Coronary artery (tissue), 2 donors: ENCODE results near the gene OR6S1.
A peak's percentile ranks its signal among the peaks of the same experiment; 100 is the strongest.

ENCODE experiments used
- DNase-seq: peaks from one replicate; pipeline ENCODE4 v3.0.0-alpha.2; 2017; ENCODE audit warnings: low spot score
- H3K27ac ChIP-seq, 2 donors: fragments of 200-600 bp; sonication (generic); one replicate each; pipeline ENCODE4 v1.5.1; 2016 to 2019
- H3K4me3 ChIP-seq: fragments of 200-600 bp; sonication (generic); 2 replicates; pipeline ENCODE4 v1.5.1; 2016; ENCODE audit warnings: mild to moderate bottlenecking, moderate library complexity
- TF ChIP-seq, protein P1 (sequence below): fragments of 200-600 bp; sonication (generic); IDR thresholded peaks from one replicate; pipeline ENCODE4 v1.5.1; 2019; ENCODE audit warnings: antibody characterized with exemption

Gene OR6S1

GRCh38 chr14:20632831-20633691 lies 8.4 kb downstream of the OR6S1 start:
- TF ChIP-seq, protein P1, sequence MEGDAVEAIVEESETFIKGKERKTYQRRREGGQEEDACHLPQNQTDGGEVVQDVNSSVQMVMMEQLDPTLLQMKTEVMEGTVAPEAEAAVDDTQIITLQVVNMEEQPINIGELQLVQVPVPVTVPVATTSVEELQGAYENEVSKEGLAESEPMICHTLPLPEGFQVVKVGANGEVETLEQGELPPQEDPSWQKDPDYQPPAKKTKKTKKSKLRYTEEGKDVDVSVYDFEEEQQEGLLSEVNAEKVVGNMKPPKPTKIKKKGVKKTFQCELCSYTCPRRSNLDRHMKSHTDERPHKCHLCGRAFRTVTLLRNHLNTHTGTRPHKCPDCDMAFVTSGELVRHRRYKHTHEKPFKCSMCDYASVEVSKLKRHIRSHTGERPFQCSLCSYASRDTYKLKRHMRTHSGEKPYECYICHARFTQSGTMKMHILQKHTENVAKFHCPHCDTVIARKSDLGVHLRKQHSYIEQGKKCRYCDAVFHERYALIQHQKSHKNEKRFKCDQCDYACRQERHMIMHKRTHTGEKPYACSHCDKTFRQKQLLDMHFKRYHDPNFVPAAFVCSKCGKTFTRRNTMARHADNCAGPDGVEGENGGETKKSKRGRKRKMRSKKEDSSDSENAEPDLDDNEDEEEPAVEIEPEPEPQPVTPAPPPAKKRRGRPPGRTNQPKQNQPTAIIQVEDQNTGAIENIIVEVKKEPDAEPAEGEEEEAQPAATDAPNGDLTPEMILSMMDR, result no peak
- H3K4me3 ChIP-seq, result peak overlapping the region; percentile 57
- no peak for DNase-seq
- H3K27ac ChIP-seq, result no peak overlapping the region

DNA sequence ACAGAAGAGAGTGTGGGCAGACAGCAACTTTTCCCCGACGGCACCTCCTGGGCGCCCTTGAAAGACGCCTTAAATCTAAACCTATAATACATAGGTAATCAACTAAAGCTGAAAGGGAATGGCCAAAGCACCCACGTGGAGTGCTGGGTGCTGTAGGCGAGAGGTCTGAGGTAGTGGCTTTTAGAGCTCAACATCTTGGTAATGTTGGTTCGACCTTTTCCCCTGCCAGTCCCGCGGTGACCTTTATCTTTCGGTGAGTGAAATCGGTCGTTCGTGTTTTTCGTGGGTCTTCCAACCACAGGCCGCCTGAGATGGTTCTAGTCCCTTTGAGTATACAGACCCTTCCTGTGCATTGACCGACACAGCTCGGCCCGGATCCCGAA lies 9.1 kb downstream of the OR6S1 start:
- DNase-seq, result no peak
- H3K27ac ChIP-seq, result no peak overlapping the region

DNA sequence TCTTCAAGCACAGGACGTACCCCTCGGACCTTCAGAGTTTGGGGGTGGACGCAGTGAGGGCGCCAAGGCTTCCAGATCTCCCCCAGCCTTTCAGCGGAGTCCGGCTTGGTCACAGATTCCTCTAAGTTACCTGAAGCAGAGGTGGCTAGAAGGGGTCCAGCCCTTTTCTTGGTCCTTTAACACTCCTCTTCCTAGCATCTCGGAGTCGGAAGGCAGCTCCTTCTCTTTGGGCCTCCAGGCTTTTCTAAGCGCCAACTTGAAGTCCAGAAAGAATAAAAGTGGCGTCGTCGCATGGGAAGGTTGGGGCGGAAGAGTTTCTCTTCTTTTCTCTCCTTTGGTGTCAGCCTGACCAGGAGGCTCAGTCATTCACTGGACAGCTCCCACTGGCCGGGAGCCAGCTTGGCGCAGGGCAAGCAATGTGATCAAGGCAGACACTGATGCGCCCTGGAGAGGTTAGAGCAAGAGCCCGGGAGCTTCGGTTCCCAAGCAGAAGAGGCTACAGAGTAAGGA lies 9.6 kb downstream of the OR6S1 start:
- DNase-seq, result no peak
- peak overlapping the region; percentile 57 for H3K4me3 ChIP-seq
- no peak overlapping the region for H3K27ac ChIP-seq
- TF ChIP-seq, protein P1, result no peak

More for the DNA sequence above, 9.1 kb downstream of the OR6S1 start:
- H3K4me3 ChIP-seq, result peak overlapping the region; percentile 57
- TF ChIP-seq, protein P1, result no peak

GRCh38 chr14:20631023-20631879 lies 10.2 kb downstream of the OR6S1 start:
- Histone ChIP-seq H3K4me3 (peak overlapping the region; percentile 57), H3K27ac (no peak overlapping the region)
- no peak for DNase-seq
- TF ChIP-seq, protein P1, result no peak

GRCh38 chr14:20630340-20631022 lies 11.0 kb downstream of the OR6S1 start:
- Histone ChIP-seq H3K27ac (no peak overlapping the region), H3K4me3 (peak overlapping the region; percentile 45)
- TF ChIP-seq, protein P1, result no peak
- DNase-seq, result no peak

DNA sequence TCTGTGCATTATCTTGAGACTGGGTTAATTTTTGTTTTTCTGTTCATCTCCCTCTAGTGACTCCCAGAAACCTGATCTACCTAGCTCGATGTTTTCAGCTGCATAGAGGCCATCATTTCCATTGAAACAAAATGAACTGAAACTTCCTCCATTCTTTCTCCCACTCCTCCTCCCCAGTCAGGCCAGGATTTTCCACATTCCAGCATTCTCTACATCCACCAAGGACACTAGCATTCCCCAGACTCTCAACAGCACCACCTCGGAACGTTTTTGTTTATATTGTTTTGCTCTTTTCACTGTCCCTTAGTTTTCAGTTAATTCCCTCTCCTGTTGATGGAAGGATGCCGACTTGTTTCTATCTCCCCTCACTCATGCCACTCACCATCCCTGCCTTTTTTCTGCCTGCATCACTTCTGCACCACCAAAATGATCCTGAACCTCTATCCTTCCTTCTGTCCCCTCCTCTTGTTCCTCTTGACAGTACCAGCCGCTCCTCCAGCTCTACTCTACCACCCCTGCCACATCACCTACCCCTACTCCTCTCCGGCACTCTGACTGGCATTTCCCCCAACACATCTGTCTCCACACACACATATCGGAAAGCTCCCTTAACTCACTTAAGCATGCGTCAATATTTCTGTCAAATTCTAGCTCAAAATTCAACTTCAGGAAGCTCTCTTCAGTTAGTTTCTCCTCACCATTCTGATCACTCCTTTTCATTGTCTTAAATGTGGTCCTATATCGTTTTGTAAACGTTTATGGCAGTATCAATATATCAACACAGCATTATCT lies 13.2 kb downstream of the OR6S1 start:
- Histone ChIP-seq H3K27ac (no peak overlapping the region), H3K4me3 (no peak overlapping the region)
- no peak for DNase-seq
- TF ChIP-seq, protein P1, result no peak
